ENCODE data around the gene ALDH1L1.

- TF ChIP-seq CTCF (IDR thresholded peaks at IDR 0.05), result peak; percentile 68
- no peak for TF ChIP-seq EZH2 (IDR thresholded peaks at IDR 0.05; ENCODE audit: borderline replicate concordance, insufficient read depth, low read depth, low read length, poor library complexity, severe bottlenecking)
Measured at GRCh38 chr3:126081618-126082361, 98.6 kb downstream of the ALDH1L1 start.
